Suprapubic skin (tissue), 4 donors: Measurements from ENCODE around the gene LGR4. TPM values are rescaled to one million over a fixed set of nuclear protein-coding genes. Genes with fewer than 3 reads are reported as not detected.

Experiments used
- DNase-seq, 2 donors: peaks; one replicate each; pipeline ENCODE4 v3.0.0-alpha.2; 2019; ENCODE audit warnings: low spot score in 2 of 2
- H3K27ac ChIP-seq: fragments of 200-600 bp; sonication (generic); one replicate; pipeline ENCODE4 v1.5.1; 2019
- H3K27me3 ChIP-seq: fragments of 200-600 bp; sonication (generic); one replicate; pipeline ENCODE4 v1.5.1; 2019
- H3K36me3 ChIP-seq: fragments of 200-600 bp; sonication (generic); one replicate; pipeline ENCODE4 v1.5.1; 2019
- H3K4me1 ChIP-seq: fragments of 200-600 bp; sonication (generic); one replicate; pipeline ENCODE4 v1.5.1; 2019
- H3K4me3 ChIP-seq: fragments of 200-600 bp; sonication (generic); one replicate; pipeline ENCODE4 v1.5.1; 2019; ENCODE audit warnings: mild to moderate bottlenecking
- H3K9me3 ChIP-seq: fragments of 200-600 bp; sonication (generic); one replicate; pipeline ENCODE4 v1.5.1; 2019
- EP300 ChIP-seq: sonication (generic); formaldehyde crosslinking; IDR thresholded peaks from one replicate; pipeline ENCODE4 v1.6.1; 2017; ENCODE audit warnings: antibody characterized with exemption
- POLR2A ChIP-seq, 2 donors: fragments of 450-650 bp; IDR thresholded peaks; one replicate each; pipeline ENCODE4 v1.6.1; 2017; ENCODE audit warnings: antibody characterized with exemption in 2 of 2, mild to moderate bottlenecking in 2 of 2, moderate library complexity in 2 of 2
- POLR2AphosphoS5 ChIP-seq, 3 donors: sonication (generic); formaldehyde crosslinking; IDR thresholded peaks; one replicate each; pipeline ENCODE4 v1.6.1; 2017; ENCODE audit warnings: antibody characterized with exemption in 3 of 3
- WGBS: methylation state at CpG from one replicate; pipeline ENCODE4 v1.1.5; 2018; 5-methylcytosine and 5-hydroxymethylcytosine counted together
- total RNA-seq, 4 donors: library from RNA; depleted of rRNA; stranded (reverse); fragments of >200 nt; gene quantifications; one replicate each; pipeline ENCODE4 v1.1.0, GENCODE V29; 2016
- TF ChIP-seq, protein P1 (sequence below), 2 donors: fragments of 200-600 bp in 1 of 2; fragments of 450-650 bp in 1 of 2; sonication (generic) in 1 of 2; IDR thresholded peaks; one replicate each; pipeline ENCODE4 v1.5.1; 2016 to 2019; ENCODE audit warnings: antibody characterized with exemption in 2 of 2, mild to moderate bottlenecking in 1 of 2, moderate library complexity in 1 of 2

LGR4 gene
- total RNA-seq, 4 donors from 2014 or later, result 54.7 to 143 (median 66.4) TPM

DNA sequence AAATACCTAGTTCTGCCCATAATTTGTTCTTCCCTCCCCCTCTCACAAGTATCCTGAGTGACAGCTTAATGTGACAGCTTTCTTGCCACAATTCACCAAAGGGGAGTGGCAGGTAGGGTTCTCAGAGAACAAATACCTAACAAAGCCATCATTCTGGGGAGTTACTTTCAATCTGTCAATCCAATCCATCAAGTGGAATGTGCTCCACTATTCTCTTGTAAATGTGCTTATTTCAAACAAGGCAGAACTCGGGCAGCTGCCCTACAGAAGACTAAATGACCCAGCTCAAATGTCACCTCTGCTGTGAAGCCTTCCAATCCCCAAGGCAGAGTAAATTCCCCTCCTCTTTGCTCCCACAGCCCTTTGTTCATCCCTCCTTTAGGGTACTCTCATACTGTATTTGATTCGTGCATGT lies 27.8 kb downstream of the LGR4 start:
- Histone ChIP-seq H3K4me1 (peaks cover 17% of the 10 kb centered on the region), H3K27ac (no peak overlapping the region), H3K9me3 (no peaks in the 10 kb centered on the region), H3K36me3 (no peaks in the 10 kb centered on the region), H3K27me3 (no peaks in the 10 kb centered on the region), H3K4me3 (no peak overlapping the region)
- no peak for TF ChIP-seq EP300
- TF ChIP-seq POLR2A (IDR thresholded peaks at IDR 0.05), result no peak
- TF ChIP-seq POLR2AphosphoS5 (IDR thresholded peaks at IDR 0.05), result no peak
- TF ChIP-seq, protein P1, sequence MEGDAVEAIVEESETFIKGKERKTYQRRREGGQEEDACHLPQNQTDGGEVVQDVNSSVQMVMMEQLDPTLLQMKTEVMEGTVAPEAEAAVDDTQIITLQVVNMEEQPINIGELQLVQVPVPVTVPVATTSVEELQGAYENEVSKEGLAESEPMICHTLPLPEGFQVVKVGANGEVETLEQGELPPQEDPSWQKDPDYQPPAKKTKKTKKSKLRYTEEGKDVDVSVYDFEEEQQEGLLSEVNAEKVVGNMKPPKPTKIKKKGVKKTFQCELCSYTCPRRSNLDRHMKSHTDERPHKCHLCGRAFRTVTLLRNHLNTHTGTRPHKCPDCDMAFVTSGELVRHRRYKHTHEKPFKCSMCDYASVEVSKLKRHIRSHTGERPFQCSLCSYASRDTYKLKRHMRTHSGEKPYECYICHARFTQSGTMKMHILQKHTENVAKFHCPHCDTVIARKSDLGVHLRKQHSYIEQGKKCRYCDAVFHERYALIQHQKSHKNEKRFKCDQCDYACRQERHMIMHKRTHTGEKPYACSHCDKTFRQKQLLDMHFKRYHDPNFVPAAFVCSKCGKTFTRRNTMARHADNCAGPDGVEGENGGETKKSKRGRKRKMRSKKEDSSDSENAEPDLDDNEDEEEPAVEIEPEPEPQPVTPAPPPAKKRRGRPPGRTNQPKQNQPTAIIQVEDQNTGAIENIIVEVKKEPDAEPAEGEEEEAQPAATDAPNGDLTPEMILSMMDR (IDR thresholded peaks at IDR 0.05), result no peak
- 81% methylated on average over 2 of the region's 2 CpGs for WGBS
- DNase-seq, result no peak

DNA sequence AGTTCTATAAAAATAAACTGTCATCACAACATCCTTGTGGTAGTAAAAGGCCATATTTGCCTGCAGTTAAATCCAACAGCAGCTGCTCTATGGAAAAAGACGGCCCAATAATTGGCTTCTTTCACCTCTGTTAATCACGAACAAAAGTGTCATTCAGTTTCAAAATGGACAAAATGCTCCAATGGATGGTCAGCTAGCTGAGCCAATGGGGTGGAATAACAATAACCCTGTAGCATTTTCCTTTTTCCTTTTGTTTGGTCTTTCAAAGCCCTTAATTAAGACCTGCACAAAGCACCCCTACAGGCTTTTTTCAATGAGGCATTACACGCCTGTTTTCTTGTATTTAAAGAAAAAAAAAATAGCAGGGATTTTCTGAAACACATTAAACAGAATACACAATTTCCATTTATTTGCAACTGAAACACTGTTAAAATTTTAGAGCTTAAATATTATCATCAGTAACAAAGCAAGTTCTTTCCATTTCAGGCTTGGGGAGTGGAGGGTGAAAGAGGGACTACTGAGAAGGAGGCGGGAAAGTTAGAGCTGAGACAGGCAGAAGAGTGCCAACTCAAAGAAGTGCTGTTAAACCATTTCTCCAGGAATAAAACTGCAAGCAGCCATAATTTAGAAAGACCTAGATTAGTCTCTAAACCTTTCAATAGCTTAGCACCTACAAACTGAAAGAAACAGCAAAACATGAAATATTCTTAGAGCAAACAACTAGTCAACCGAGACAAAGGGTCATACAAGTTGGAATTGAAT lies 28.7 kb downstream of the LGR4 start:
- Histone ChIP-seq H3K9me3 (no peaks in the 10 kb centered on the region), H3K27me3 (no peaks in the 10 kb centered on the region), H3K27ac (no peak overlapping the region), H3K4me3 (no peak overlapping the region), H3K4me1 (peaks cover 17% of the 10 kb centered on the region), H3K36me3 (no peaks in the 10 kb centered on the region)
- DNase-seq, result no peak
- 63% methylated on average over 5 of the region's 5 CpGs for WGBS
- TF ChIP-seq, protein P1 (IDR thresholded peaks at IDR 0.05), result no peak
- TF ChIP-seq EP300 (no peak), POLR2AphosphoS5 (IDR thresholded peaks at IDR 0.05) (no peak), POLR2A (IDR thresholded peaks at IDR 0.05) (no peak)

DNA sequence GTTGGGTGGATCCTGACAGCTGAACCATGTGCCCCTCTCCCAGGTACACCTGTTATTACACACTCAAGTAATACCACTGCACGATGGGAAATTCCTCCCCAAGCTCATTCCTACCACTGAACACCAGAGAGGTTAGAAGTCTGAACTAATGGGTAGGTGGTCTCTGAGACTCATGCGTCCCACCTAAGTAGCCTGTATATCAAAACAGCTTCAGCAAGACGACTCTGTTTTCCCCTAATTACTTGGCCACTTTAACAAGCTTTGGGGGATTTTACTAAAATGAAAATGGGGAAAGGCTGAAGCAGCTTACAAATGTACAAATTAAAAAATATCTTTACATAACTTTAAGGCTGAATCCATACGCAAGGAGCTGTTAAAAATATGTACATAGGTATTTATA lies 29.4 kb downstream of the LGR4 start:
- DNase-seq, result no peak
- Histone ChIP-seq H3K9me3 (no peaks in the 10 kb centered on the region), H3K4me1 (peaks cover 13% of the 10 kb centered on the region), H3K27ac (no peak overlapping the region), H3K27me3 (no peaks in the 10 kb centered on the region), H3K4me3 (no peak overlapping the region), H3K36me3 (no peaks in the 10 kb centered on the region)
- 77% methylated on average over 4 of the region's 4 CpGs for WGBS
- no peak for TF ChIP-seq POLR2A (IDR thresholded peaks at IDR 0.05)

DNA sequence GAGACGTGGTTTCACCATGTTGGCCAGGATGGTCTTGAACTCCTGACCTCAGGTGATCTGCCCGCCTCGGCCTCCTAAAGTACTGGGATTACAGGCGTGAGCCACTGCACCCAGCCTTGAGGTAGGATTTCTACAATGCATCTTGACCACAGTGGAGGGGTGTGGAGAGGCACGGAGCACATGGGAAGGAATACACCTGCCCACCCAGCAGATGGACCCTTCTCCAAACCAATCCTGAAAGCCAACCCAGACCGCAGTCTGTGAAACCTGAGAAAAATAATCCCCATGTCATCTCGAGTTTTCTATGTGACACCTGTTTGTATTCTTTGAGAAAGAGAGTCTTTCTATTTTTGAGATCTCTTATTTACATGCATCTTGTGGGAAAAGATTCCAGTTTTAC lies 32.5 kb downstream of the LGR4 start:
- Histone ChIP-seq H3K4me1 (peaks cover 19% of the 10 kb centered on the region), H3K9me3 (no peaks in the 10 kb centered on the region), H3K27ac (no peak overlapping the region), H3K4me3 (no peak overlapping the region), H3K36me3 (no peaks in the 10 kb centered on the region), H3K27me3 (no peaks in the 10 kb centered on the region)
- DNase-seq, result no peak
- TF ChIP-seq, protein P1 (IDR thresholded peaks at IDR 0.05), result no peak
- TF ChIP-seq POLR2A (IDR thresholded peaks at IDR 0.05) (no peak), POLR2AphosphoS5 (IDR thresholded peaks at IDR 0.05) (no peak), EP300 (no peak)
- WGBS, result 94% methylated on average over 5 of the region's 7 CpGs

DNA sequence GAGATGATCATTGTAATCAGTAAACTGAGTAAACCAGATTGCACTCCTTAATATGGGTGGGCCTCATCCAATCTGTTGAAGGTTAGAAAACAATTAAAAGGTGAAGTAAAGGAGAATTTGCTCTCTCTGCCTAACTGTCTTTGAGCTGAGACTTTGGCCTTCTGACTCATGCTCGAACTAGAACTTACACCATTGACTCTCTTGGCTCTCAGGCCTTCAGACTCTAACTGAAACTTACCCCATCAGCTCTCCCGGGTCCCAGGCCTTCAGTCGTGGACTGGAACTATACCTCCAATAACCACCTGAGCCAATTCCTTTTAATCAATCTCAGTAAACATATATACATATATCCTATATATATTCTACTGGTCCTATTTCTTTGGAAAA lies 34.0 kb downstream of the LGR4 start:
- Histone ChIP-seq H3K9me3 (no peaks in the 10 kb centered on the region), H3K27me3 (no peaks in the 10 kb centered on the region), H3K36me3 (no peaks in the 10 kb centered on the region), H3K4me1 (peaks cover 14% of the 10 kb centered on the region), H3K4me3 (no peak overlapping the region), H3K27ac (no peak overlapping the region)
- TF ChIP-seq POLR2AphosphoS5 (IDR thresholded peaks at IDR 0.05), result no peak
- no peak for TF ChIP-seq EP300
- TF ChIP-seq POLR2A (IDR thresholded peaks at IDR 0.05), result no peak
- no peak for DNase-seq
- 90% methylated on average over 3 of the region's 3 CpGs for WGBS

DNA sequence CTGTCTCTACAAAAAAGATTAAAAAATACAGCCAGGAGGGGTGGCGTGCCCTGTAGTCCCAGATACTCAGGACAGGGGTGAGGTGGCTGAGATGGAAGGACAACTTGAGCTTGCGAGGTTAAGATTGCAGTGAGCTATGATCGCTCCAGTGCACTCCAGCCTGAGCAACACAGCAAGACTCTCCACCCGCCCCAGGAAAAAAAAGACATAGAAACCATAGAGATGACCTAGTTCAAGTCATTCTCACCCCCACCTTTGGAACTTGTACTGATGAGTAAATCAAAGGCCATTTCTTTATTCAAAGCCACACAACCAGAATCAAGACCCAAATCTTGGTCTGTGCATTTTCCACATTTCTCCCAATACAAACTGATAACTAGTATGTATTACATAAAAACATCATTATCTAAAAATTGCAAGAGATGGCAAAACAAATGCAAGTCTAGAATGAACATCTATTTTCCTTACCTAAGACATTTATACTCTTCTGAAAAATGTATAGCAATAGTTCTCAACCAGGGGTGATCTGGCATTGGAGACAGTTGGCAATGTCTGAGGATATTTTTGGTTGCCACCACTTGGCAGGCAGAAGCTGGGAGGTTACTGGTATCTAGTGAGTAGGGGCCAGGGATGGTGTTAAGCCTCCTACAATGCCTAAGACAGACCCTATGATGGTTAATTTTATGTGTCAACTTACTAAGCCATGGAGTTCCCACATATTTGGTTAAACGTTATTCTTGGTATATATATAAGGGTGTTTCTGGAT lies 34.6 kb downstream of the LGR4 start:
- Histone ChIP-seq H3K27me3 (no peaks in the 10 kb centered on the region), H3K9me3 (no peaks in the 10 kb centered on the region), H3K4me3 (no peak overlapping the region), H3K4me1 (peaks cover 12% of the 10 kb centered on the region), H3K27ac (no peak overlapping the region), H3K36me3 (no peaks in the 10 kb centered on the region)
- 68% methylated on average over 5 of the region's 5 CpGs for WGBS
- no peak for TF ChIP-seq POLR2AphosphoS5 (IDR thresholded peaks at IDR 0.05)
- TF ChIP-seq EP300, result no peak
- TF ChIP-seq, protein P1 (IDR thresholded peaks at IDR 0.05), result no peak
- TF ChIP-seq POLR2A (IDR thresholded peaks at IDR 0.05), result no peak
- no peak for DNase-seq
